HCT116 (cell line): ENCODE measurements around the gene ASF1A. TPM values are rescaled to one million over a fixed set of nuclear protein-coding genes. Genes with fewer than 3 reads are reported as not detected.

Source experiments
- ATAC-seq: fragments of 200-7000 bp; cut with Tn5 transposase; 2 replicates; pipeline ENCODE4 v1.9.1; 2020; ENCODE audit warnings: mild to moderate bottlenecking, moderate library complexity
- BruUV-seq: library from RNA; stranded (reverse); fragments of 400-500 nt; replicated peaks from 2 replicates; lab custom pipeline; 2021; lab: Mats Ljungman, UMichigan
- CTCF ChIA-PET: fragments of 300-600 bp; sonication (Branson Sonifier 250); formaldehyde crosslinking; loops from one replicate; lab custom pipeline; 2021; ENCODE audit warnings: antibody characterized with exemption; lab: Charles Lee
- POLR2A ChIA-PET: fragments of 300-600, 350-600 bp; sonication (Branson Sonifier 250); formaldehyde crosslinking; loops from one replicate; lab custom pipeline; 2021; ENCODE audit warnings: antibody characterized with exemption; lab: Charles Lee
- RAD21 ChIA-PET, 2 experiments: fragments of 300-600 bp; sonication (Branson Sonifier 250); formaldehyde crosslinking; loops; one replicate each; lab custom pipeline; 2023; ENCODE audit warnings: low total read pairs in 2 of 2; ENCODE audit not compliant: uncharacterized antibody in 2 of 2, unreplicated experiment in 2 of 2, low non-redundant PET in 1 of 2; lab: Charles Lee
- DNase-seq: peaks from one replicate; pipeline ENCODE4 v3.0.0-alpha.2; 2010; ENCODE audit warnings: low read depth, low spot score
- H2AFZ ChIP-seq: fragments of 200-600 bp; shearing (Covaris generic), sonication (generic); 2 replicates; pipeline ENCODE4 v1.6.1; 2017; ENCODE audit warnings: low read depth, mixed run types, mixed read lengths, antibody characterized with exemption, low read length; ENCODE audit not compliant: poor library complexity, severe bottlenecking
- H3K27ac ChIP-seq: 2 replicates; pipeline ENCODE4 v1.5.1; 2012; ENCODE audit warnings: low read depth, low read length
- H3K27me3 ChIP-seq: fragments of 200-600 bp; sonication (generic); 2 replicates; pipeline ENCODE4 v1.6.1; 2016; ENCODE audit warnings: mixed run types, low read length, mixed read lengths; ENCODE audit not compliant: insufficient read depth
- H3K36me3 ChIP-seq, 2 experiments: fragments of 200-500 bp in 1 of 2; fragments of 200-600 bp in 1 of 2; sonication (Bioruptor generic) in 1 of 2; sonication (generic) in 1 of 2; 2 replicates each; pipeline versions ENCODE4 v1.5.1 to v1.6.1; 2014 to 2016; ENCODE audit warnings: low read length in 2 of 2, inconsistent platforms in 1 of 2, mixed read lengths in 1 of 2, mixed run types in 1 of 2; ENCODE audit not compliant: insufficient read depth in 2 of 2, control insufficient read depth in 1 of 2
- H3K4me1 ChIP-seq, 2 experiments: fragments of 200-600 bp in 1 of 2; sonication (generic) in 1 of 2; 2 replicates each; pipeline versions ENCODE4 v1.5.1 to v1.6.1; 2012 to 2017; ENCODE audit warnings: low read length in 2 of 2, inconsistent platforms in 1 of 2, mild to moderate bottlenecking in 1 of 2, mixed read lengths in 1 of 2, mixed run types in 1 of 2, moderate library complexity in 1 of 2; ENCODE audit not compliant: insufficient read depth in 2 of 2, control insufficient read depth in 1 of 2
- H3K4me2 ChIP-seq: fragments of 200-600 bp; sonication (generic); 2 replicates; pipeline ENCODE4 v1.6.1; 2017; ENCODE audit warnings: mixed run types, low read length, mixed read lengths
- H3K4me3 ChIP-seq, 2 experiments: fragments of 200-600 bp in 1 of 2; sonication (generic) in 1 of 2; replicated peaks in 1 of 2; 2 replicates each; pipeline ENCODE4 v1.5.1; 2011 to 2016; ENCODE audit warnings: low read length in 2 of 2, control low read depth in 1 of 2, low read depth in 1 of 2, mild to moderate bottlenecking in 1 of 2, mixed read lengths in 1 of 2, mixed run types in 1 of 2
- H3K79me2 ChIP-seq: fragments of 200-600 bp; sonication (generic); 2 replicates; pipeline ENCODE4 v1.6.1; 2017; ENCODE audit warnings: mild to moderate bottlenecking, mixed run types, low read length, moderate library complexity, mixed read lengths; ENCODE audit not compliant: insufficient read depth
- H3K9ac ChIP-seq: fragments of 200-600 bp; sonication (generic); 2 replicates; pipeline ENCODE4 v1.6.1; 2016; ENCODE audit warnings: low read length, mixed read lengths
- H3K9me2 ChIP-seq: fragments of 200-600 bp; sonication (generic), shearing (Covaris generic); 2 replicates; pipeline ENCODE4 v1.6.1; 2017; ENCODE audit warnings: mixed run types, mild to moderate bottlenecking, moderate library complexity; ENCODE audit not compliant: insufficient read depth
- H3K9me3 ChIP-seq, 2 experiments: fragments of 200-500 bp in 1 of 2; fragments of 200-600 bp in 1 of 2; sonication (Bioruptor generic) in 1 of 2; sonication (generic) in 1 of 2; 2 replicates each; pipeline ENCODE4 v1.6.1; 2014 to 2017; ENCODE audit warnings: low read length in 2 of 2, mixed read lengths in 2 of 2, inconsistent platforms in 1 of 2, low read depth in 1 of 2, mild to moderate bottlenecking in 1 of 2, mixed run types in 1 of 2, moderate library complexity in 1 of 2; ENCODE audit not compliant: control insufficient read depth in 1 of 2, insufficient read depth in 1 of 2
- H4K20me1 ChIP-seq: fragments of 200-600 bp; sonication (generic), shearing (Covaris generic); 2 replicates; pipeline ENCODE4 v1.6.1; 2017; ENCODE audit warnings: mixed run types, mild to moderate bottlenecking, moderate library complexity; ENCODE audit not compliant: insufficient read depth
- ELF1 ChIP-seq: IDR thresholded peaks from 2 replicates; pipeline ENCODE4 v1.6.1; 2012; ENCODE audit warnings: low read depth, borderline replicate concordance
- EZH2 ChIP-seq: fragments of 200-600 bp; sonication (generic); IDR thresholded peaks from 2 replicates; pipeline ENCODE4 v1.6.1; 2017; ENCODE audit warnings: antibody characterized with exemption, mixed run types
- REST ChIP-seq: IDR thresholded peaks from 2 replicates; pipeline ENCODE4 v1.6.1; 2012; ENCODE audit warnings: low read depth
- TCF7L2 ChIP-seq: IDR thresholded peaks from 2 replicates; pipeline ENCODE4 v1.7.0; 2011; ENCODE audit warnings: borderline replicate concordance, inconsistent platforms; ENCODE audit not compliant: insufficient read depth, insufficient read length; ENCODE audit errors: extremely low read depth
- YY1 ChIP-seq: IDR thresholded peaks from 2 replicates; pipeline ENCODE4 v1.6.1; 2011; ENCODE audit warnings: low read length, low read depth, moderate library complexity, mild to moderate bottlenecking; ENCODE audit not compliant: insufficient replicate concordance; ENCODE audit errors: extremely low read depth
- ZNF274 ChIP-seq: fragments of 200-500 bp; sonication (Bioruptor generic); IDR thresholded peaks from 2 replicates; pipeline ENCODE4 v1.6.1; 2014; ENCODE audit warnings: mild to moderate bottlenecking, low read depth, low read length, inconsistent platforms
- intact Hi-C: fragments of 100-400 bp; cut with micrococcal nuclease; formaldehyde crosslinking; loops from 2 replicates; pipeline ENCODE4 v1.10.0; 2022
- total RNA-seq: library from RNA; stranded (reverse); gene quantifications from one replicate; pipeline ENCODE4 v1.2.1, GENCODE V29; 2021; ENCODE audit not compliant: unreplicated experiment

ASF1A gene
- total RNA-seq, 1 experiment from 2014 or later, result 23.3 TPM

- TF ChIP-seq ZNF274 (no peak), EZH2 (no peak), REST (no peak), TCF7L2 (no peak), YY1 (no peak)
- TF ChIP-seq, all 23 proteins: peak for 0
- ATAC-seq, result no peak
- H3K27me3 ChIP-seq, result no peaks in the 10 kb centered on the region
- H3K4me2 ChIP-seq, result no peak overlapping the region
- H3K9me2 ChIP-seq, result no peaks in the 10 kb centered on the region
- no TSS peak for BruUV-seq
- peaks cover 22 to 35% of the 10 kb centered on the region in 2 experiments; a peak in 3 of 4 replicates for H3K36me3 ChIP-seq
- ChIA-PET RAD21 (no interaction called here), CTCF (no interaction called here), POLR2A (no interaction called here)
- no peaks in the 10 kb centered on the region for H4K20me1 ChIP-seq
- no peak overlapping the region for H3K27ac ChIP-seq
- no peak for DNase-seq
- H3K4me1 ChIP-seq, result no peaks in the 10 kb centered on the region
- no peak overlapping the region for H2AFZ ChIP-seq
- intact Hi-C loops, result no loop called here
- no peak overlapping the region for H3K9ac ChIP-seq
- H3K4me3 ChIP-seq, result no peak overlapping the region
- H3K9me3 ChIP-seq, result no peaks in the 10 kb centered on the region
- H3K79me2 ChIP-seq, result peaks cover 60% of the 10 kb centered on the region
Observed at GRCh38 chr6:118903138-118903537, 9.2 kb downstream of the ASF1A start.

GRCh38 chr6:118903691-118904090 lies 9.7 kb downstream of the ASF1A start:
- H3K27ac ChIP-seq, result no peak overlapping the region
- DNase-seq (no peak), ATAC-seq (no peak)
- no peak overlapping the region for H2AFZ ChIP-seq
- no peak overlapping the region for H3K9ac ChIP-seq
- TF ChIP-seq ELF1, result no peak
- no peak overlapping the region for H3K4me3 ChIP-seq
- no peak overlapping the region for H3K4me2 ChIP-seq
- H3K79me2 ChIP-seq, result peaks cover 56% of the 10 kb centered on the region
- peaks cover 25 to 40% of the 10 kb centered on the region in 2 experiments; a peak in 3 of 4 replicates for H3K36me3 ChIP-seq
- intact Hi-C loops, result no loop called here
- no peaks in the 10 kb centered on the region for H3K9me2 ChIP-seq
- BruUV-seq, result no TSS peak
- CTCF ChIA-PET, result no interaction called here
- no peaks in the 10 kb centered on the region for H3K4me1 ChIP-seq
- H3K9me3 ChIP-seq, result no peaks in the 10 kb centered on the region
- no peaks in the 10 kb centered on the region for H3K27me3 ChIP-seq
- no peaks in the 10 kb centered on the region for H4K20me1 ChIP-seq
- RAD21 ChIA-PET, result no interaction called here
- POLR2A ChIA-PET, result no interaction called here
